Thyroid gland (tissue), 4 donors: ENCODE measurements around the gene ORC4.

Source experiments
- CTCF ChIP-seq, 6 experiments: fragments of 200-600 bp in 3 of 6; fragments of 450-650 bp in 3 of 6; sonication (generic) in 3 of 6; IDR thresholded peaks; one replicate each; pipeline ENCODE4 v1.5.1; 2016 to 2019; ENCODE audit warnings: antibody characterized with exemption in 6 of 6, mild to moderate bottlenecking in 2 of 6, inconsistent platforms in 1 of 6, moderate library complexity in 1 of 6
- POLR2A ChIP-seq, 2 donors: fragments of 450-650 bp; IDR thresholded peaks; one replicate each; pipeline ENCODE4 v1.6.1; 2017; ENCODE audit warnings: antibody characterized with exemption in 2 of 2, mild to moderate bottlenecking in 2 of 2, moderate library complexity in 1 of 2

DNA sequence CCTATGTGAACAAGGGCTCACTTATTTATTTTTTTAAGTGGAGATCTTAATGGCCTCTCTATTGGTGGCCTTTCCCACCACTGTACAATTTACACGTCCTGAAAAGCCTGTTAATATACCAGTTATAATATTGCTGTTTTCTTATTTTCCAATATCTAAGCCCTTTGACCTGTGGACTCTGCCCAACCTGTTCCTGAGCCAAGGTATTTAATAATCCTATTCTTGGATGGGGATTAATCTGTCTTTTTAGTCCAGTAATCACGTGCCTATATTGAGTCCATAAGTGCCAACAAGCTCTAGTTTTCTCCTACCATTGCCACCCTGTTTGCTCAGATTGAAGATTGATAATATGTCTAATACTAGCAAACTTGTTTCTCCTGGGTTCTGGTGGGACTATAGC lies 43.1 kb upstream of the ORC4 start:
- TF ChIP-seq POLR2A (IDR thresholded peaks at IDR 0.05): no peak
- TF ChIP-seq CTCF (IDR thresholded peaks at IDR 0.05): no peak
